Measurements from ENCODE around the gene TLL1.

TLL1 gene

GRCh38 chr4:165894159-165894558, 21.1 kb downstream of the TLL1 start:
- DNase-seq (ENCODE audit: low read depth) = no peak

- DNase-seq (ENCODE audit: low read depth) = no peak
Observed at GRCh38 chr4:165905405-165906027, 32.5 kb downstream of the TLL1 start.

GRCh38 chr4:165906272-165906671, 33.2 kb downstream of the TLL1 start:
- DNase-seq (ENCODE audit: low read depth) = no peak

- no peak for DNase-seq (ENCODE audit: low read depth)
Observed at GRCh38 chr4:165909947-165910346, 36.9 kb downstream of the TLL1 start.

- DNase-seq (ENCODE audit: low read depth) = no peak
Observed at GRCh38 chr4:165915215-165915614, 42.2 kb downstream of the TLL1 start.

GRCh38 chr4:165921546-165921945, 48.5 kb downstream of the TLL1 start:
- no peak for DNase-seq (ENCODE audit: low read depth)

GRCh38 chr4:165922747-165923146, 49.7 kb downstream of the TLL1 start:
- DNase-seq (ENCODE audit: low read depth) = no peak

- no peak for DNase-seq (ENCODE audit: low read depth)
Observed at GRCh38 chr4:165926307-165926706, 53.3 kb downstream of the TLL1 start.

GRCh38 chr4:165927366-165927765, 54.3 kb downstream of the TLL1 start:
- no peak for DNase-seq (ENCODE audit: low read depth)

GRCh38 chr4:165927815-165928214, 54.8 kb downstream of the TLL1 start:
- DNase-seq (ENCODE audit: low read depth) = no peak

- no peak for DNase-seq (ENCODE audit: low read depth)
Observed at GRCh38 chr4:165928601-165929000, 55.6 kb downstream of the TLL1 start.

GRCh38 chr4:165929662-165930061, 56.6 kb downstream of the TLL1 start:
- DNase-seq (ENCODE audit: low read depth) = no peak

- no peak for DNase-seq (ENCODE audit: low read depth)
Observed at GRCh38 chr4:165931741-165932140, 58.7 kb downstream of the TLL1 start.

- no peak for DNase-seq (ENCODE audit: low read depth)
Observed at GRCh38 chr4:165944900-165945299, 71.9 kb downstream of the TLL1 start.

- no peak for DNase-seq (ENCODE audit: low read depth)
Observed at GRCh38 chr4:165945991-165946390, 73.0 kb downstream of the TLL1 start.

GRCh38 chr4:165947019-165947418, 74.0 kb downstream of the TLL1 start:
- no peak for DNase-seq (ENCODE audit: low read depth)

GRCh38 chr4:165953181-165953580, 80.1 kb downstream of the TLL1 start:
- DNase-seq (ENCODE audit: low read depth) = no peak

GRCh38 chr4:165963621-165964020, 90.6 kb downstream of the TLL1 start:
- DNase-seq (ENCODE audit: low read depth) = no peak

GRCh38 chr4:165964591-165964990, 91.6 kb downstream of the TLL1 start:
- no peak for DNase-seq (ENCODE audit: low read depth)

GRCh38 chr4:165965503-165965902, 92.5 kb downstream of the TLL1 start:
- no peak for DNase-seq (ENCODE audit: low read depth)

- DNase-seq (ENCODE audit: low read depth) = no peak
Observed at GRCh38 chr4:165966833-165967232, 93.8 kb downstream of the TLL1 start.

GRCh38 chr4:165967486-165967885, 94.4 kb downstream of the TLL1 start:
- DNase-seq (ENCODE audit: low read depth) = no peak

- no peak for DNase-seq (ENCODE audit: low read depth)
Observed at GRCh38 chr4:165970703-165971420, 97.8 kb downstream of the TLL1 start.

- DNase-seq (ENCODE audit: low read depth) = no peak
Observed at GRCh38 chr4:165971446-165971845, 98.4 kb downstream of the TLL1 start.
